HUES48 (cell line): ENCODE results near the gene AKT2.
"Not testable (repeated sequence)": the region's sequence is repeated elsewhere in the genome, so short reads cannot be mapped to it uniquely, and the experiment has no call there.

Experiments used
- H3K27ac ChIP-seq: one replicate; pipeline ENCODE4 v1.7.0; 2013; ENCODE audit warnings: low read depth, low read length, inconsistent platforms
- H3K27me3 ChIP-seq: 2 replicates; pipeline ENCODE4 v1.6.1; 2013; ENCODE audit warnings: mild to moderate bottlenecking, low read length; ENCODE audit not compliant: control insufficient read depth, insufficient read depth
- H3K36me3 ChIP-seq: 2 replicates; pipeline ENCODE4 v1.6.1; 2013; ENCODE audit warnings: low read length; ENCODE audit not compliant: control insufficient read depth, insufficient read depth
- H3K4me1 ChIP-seq: 2 replicates; pipeline ENCODE4 v1.6.1; 2013; ENCODE audit warnings: mild to moderate bottlenecking, low read length; ENCODE audit not compliant: control insufficient read depth, insufficient read depth
- H3K4me3 ChIP-seq: 2 replicates; pipeline ENCODE4 v1.5.1; 2013; ENCODE audit warnings: mild to moderate bottlenecking, low read depth, low read length
- H3K9ac ChIP-seq: 2 replicates; pipeline ENCODE4 v1.6.1; 2013; ENCODE audit warnings: mild to moderate bottlenecking, low read depth, low read length, moderate library complexity
- H3K9me3 ChIP-seq: 2 replicates; pipeline ENCODE4 v1.6.1; 2013; ENCODE audit warnings: low read length; ENCODE audit not compliant: control insufficient read depth, insufficient read depth

AKT2 gene

DNA sequence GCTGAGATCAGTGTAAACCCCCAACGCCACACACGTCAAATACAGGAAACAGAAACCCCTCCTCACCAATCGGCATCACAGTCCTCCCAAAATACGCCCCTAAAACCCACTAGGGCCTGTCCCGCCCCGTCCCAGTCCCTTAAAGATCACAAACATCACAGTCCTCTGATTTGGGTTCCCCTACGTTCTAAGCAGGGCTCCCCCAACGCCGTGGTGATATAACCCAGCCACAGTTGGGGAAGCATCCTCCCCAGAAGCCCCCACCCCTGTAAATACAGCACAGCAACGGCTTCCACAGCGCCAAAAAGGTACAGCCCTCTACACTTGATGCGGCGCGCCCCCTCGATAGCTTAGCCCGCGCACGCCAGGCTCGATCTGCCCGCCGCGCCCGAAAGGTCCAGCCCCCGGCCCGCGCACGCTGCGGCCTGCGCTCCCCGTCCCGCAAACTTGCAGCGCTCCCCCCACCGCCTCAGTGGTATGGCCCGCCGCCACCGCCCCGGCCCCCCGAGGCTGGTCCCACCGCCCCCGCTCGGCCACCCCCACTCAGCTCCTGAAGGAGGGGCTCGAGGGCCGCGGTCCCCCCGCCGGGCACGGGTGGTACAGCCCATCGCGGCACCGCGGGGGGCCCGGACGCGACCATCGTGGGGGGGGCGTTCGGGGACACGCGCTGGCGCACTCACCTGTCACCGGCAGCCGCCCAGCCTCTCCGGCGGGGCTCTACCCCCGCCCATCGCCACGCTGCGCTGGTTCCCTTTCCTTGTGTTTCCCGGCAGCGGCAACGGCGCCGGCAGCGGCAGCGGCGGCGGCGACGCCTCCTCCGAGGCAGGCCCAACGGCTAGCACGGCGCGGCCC, at the start of gene AKT2:
AKT2 (minus strand) TSS at position 845 of the 852 bp plus-strand sequence. CDS start 20,078 bp downstream, outside the sequence.
- peak within 1 kb of the TSS; percentile 82 for H3K4me3 ChIP-seq
- H3K9ac ChIP-seq, result peak within 1 kb of the TSS; percentile 93
- no peaks in the 10 kb centered on the region for H3K9me3 ChIP-seq
- peaks cover 9% of the 10 kb centered on the region; the same call in 1 of the 2 replicates for H3K36me3 ChIP-seq
- peaks cover 12% of the 10 kb centered on the region for H3K4me1 ChIP-seq
- no peaks in the 10 kb centered on the region for H3K27me3 ChIP-seq
- peak within 1 kb of the TSS; percentile 99 for H3K27ac ChIP-seq

DNA sequence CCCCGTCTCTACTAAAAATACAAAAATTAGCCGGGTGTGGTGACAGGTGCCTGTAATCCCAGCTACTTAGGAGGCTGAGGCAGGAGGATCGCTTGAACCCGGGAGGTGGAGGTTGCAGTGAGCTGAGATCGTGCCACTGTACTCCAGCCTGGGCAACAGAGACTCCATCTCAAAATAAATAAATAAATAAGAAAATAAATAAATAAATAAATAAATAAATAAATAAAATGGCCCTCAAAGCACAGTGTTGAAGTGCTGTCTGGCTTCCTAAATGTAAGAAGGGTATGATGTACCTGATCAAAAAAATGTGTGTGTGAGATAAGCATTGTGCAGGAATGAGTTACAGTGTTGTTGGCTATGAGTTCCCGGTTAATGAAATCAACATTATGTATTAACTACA, 47.9 kb upstream of the AKT2 start:
- H3K4me1 ChIP-seq, H3K27ac ChIP-seq, H3K4me3 ChIP-seq, H3K9ac ChIP-seq, H3K9me3 ChIP-seq, H3K27me3 ChIP-seq: not testable (repeated sequence)
- H3K36me3 ChIP-seq, result peaks cover 62% of the 10 kb centered on the region

- Histone ChIP-seq H3K36me3 (peaks cover 67% of the 10 kb centered on the region), H3K4me1 (peaks cover 6% of the 10 kb centered on the region; the same call in 1 of the 2 replicates), H3K27ac (no peak overlapping the region), H3K9ac (no peak overlapping the region), H3K27me3 (no peaks in the 10 kb centered on the region), H3K9me3 (no peaks in the 10 kb centered on the region), H3K4me3 (no peak overlapping the region)
Measured at GRCh38 chr19:40332669-40333068, 47.5 kb upstream of the AKT2 start.

DNA sequence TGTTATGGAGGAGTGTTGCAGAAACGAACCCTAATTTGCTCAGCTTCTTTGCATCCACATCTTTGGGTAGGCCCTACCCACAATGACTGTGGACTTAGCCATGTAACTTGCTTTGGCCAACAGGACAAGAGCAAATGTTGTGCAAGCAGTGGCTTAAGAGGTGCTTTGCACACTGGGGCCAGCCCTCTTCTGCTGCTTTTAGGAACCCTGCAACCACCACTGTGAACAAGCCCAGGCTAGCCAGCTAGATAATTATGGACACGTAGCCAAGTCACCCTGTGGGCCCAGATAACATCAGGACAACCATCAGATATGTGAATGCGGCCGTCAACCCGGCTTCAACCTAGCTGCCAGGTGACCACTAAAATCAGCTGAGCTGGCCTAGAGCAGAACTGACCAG, 45.9 kb upstream of the AKT2 start:
- Histone ChIP-seq H3K4me1 (peaks cover 6% of the 10 kb centered on the region; the same call in 1 of the 2 replicates), H3K9me3 (no peaks in the 10 kb centered on the region), H3K9ac (no peak overlapping the region), H3K4me3 (no peak overlapping the region), H3K27me3 (no peaks in the 10 kb centered on the region), H3K27ac (no peak overlapping the region), H3K36me3 (peaks cover 74% of the 10 kb centered on the region)

GRCh38 chr19:40326201-40326600, 41.1 kb upstream of the AKT2 start:
- Histone ChIP-seq H3K27me3 (no peaks in the 10 kb centered on the region), H3K36me3 (peaks cover 80% of the 10 kb centered on the region), H3K9me3 (no peaks in the 10 kb centered on the region), H3K4me1 (peaks cover 6% of the 10 kb centered on the region; the same call in 1 of the 2 replicates), H3K4me3 (no peak overlapping the region), H3K9ac (no peak overlapping the region), H3K27ac (no peak overlapping the region)

DNA sequence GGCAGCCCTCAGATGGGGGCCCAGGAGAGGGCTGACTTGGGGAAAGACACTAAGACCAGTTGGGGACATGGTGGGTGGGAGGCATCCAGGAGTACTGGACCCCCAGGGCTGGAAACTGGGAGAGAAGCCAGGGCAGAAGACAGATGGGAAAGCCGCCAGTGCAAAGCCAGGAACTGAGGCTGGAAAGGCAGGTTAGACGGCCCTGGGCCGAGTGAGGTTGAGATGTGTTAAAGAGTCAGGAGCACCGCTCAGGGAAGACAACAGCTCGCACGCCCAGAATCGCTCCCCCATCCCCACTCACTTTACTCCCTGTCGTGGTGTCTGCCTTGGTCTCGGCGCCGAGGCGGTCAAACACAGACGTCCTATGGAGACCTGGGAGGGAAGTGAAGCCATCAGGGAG, 38.6 kb upstream of the AKT2 start:
- H3K27me3 ChIP-seq, result no peaks in the 10 kb centered on the region
- H3K9ac ChIP-seq, result no peak overlapping the region
- H3K9me3 ChIP-seq, result no peaks in the 10 kb centered on the region
- no peaks in the 10 kb centered on the region for H3K4me1 ChIP-seq
- H3K4me3 ChIP-seq, result no peak overlapping the region
- peaks cover 76% of the 10 kb centered on the region for H3K36me3 ChIP-seq
- H3K27ac ChIP-seq, result no peak overlapping the region

GRCh38 chr19:40322951-40323615, 37.9 kb upstream of the AKT2 start:
- no peaks in the 10 kb centered on the region for H3K27me3 ChIP-seq
- H3K36me3 ChIP-seq, result peaks cover 73% of the 10 kb centered on the region
- H3K9me3 ChIP-seq, result no peaks in the 10 kb centered on the region
- H3K9ac ChIP-seq, result no peak overlapping the region
- H3K4me3 ChIP-seq, result no peak overlapping the region
- no peaks in the 10 kb centered on the region for H3K4me1 ChIP-seq
- H3K27ac ChIP-seq, result no peak overlapping the region

- Histone ChIP-seq H3K27me3 (no peaks in the 10 kb centered on the region), H3K9me3 (no peaks in the 10 kb centered on the region), H3K27ac (no peak overlapping the region), H3K36me3 (peaks cover 64% of the 10 kb centered on the region), H3K4me3 (no peak overlapping the region), H3K4me1 (no peaks in the 10 kb centered on the region), H3K9ac (no peak overlapping the region)
Measured at GRCh38 chr19:40322271-40322610, 37.1 kb upstream of the AKT2 start.

GRCh38 chr19:40321566-40322270, 36.6 kb upstream of the AKT2 start:
- Histone ChIP-seq H3K27me3 (no peaks in the 10 kb centered on the region), H3K9ac (no peak overlapping the region), H3K9me3 (no peaks in the 10 kb centered on the region), H3K4me1 (no peaks in the 10 kb centered on the region), H3K36me3 (peaks cover 64% of the 10 kb centered on the region), H3K27ac (no peak overlapping the region), H3K4me3 (no peak overlapping the region)

- no peak overlapping the region for H3K4me3 ChIP-seq
- no peaks in the 10 kb centered on the region for H3K4me1 ChIP-seq
- no peaks in the 10 kb centered on the region for H3K27me3 ChIP-seq
- peaks cover 57% of the 10 kb centered on the region for H3K36me3 ChIP-seq
- H3K27ac ChIP-seq, result no peak overlapping the region
- H3K9me3 ChIP-seq, result no peaks in the 10 kb centered on the region
- H3K9ac ChIP-seq, result no peak overlapping the region
Measured at GRCh38 chr19:40321076-40321475, 35.9 kb upstream of the AKT2 start.

DNA sequence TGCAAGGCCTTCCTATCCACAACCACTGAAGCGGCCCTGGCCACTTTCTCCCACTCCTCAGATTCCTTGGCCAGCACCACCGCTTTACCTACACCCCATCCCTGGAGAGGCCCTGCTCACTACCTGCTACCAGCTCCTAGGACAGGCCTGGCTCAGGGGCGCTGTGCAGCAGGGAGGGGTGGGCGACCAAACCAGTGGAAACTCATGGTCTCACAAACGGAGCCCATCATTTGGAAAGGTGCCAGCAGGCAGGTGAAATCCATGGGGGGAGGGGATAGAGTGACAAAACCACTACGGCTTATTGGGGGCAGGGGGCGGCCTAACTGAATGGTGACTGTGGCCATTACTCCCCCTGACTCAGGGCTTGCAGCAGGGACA, 35.4 kb upstream of the AKT2 start:
- Histone ChIP-seq H3K27me3 (no peaks in the 10 kb centered on the region), H3K27ac (no peak overlapping the region), H3K9me3 (no peaks in the 10 kb centered on the region), H3K4me3 (no peak overlapping the region), H3K9ac (no peak overlapping the region), H3K4me1 (no peaks in the 10 kb centered on the region), H3K36me3 (peaks cover 52% of the 10 kb centered on the region)
